HG02588 (cell line): Measurements from ENCODE around the gene LDB3.

Experiments
- ATAC-seq: cut with Tn5 transposase; IDR thresholded peaks from one replicate; pipeline ENCODE4 v1.9.1; 2021; ENCODE audit warnings: mild to moderate bottlenecking, moderate library complexity; ENCODE audit not compliant: unreplicated experiment

The LDB3 gene

GRCh38 chr10:86651021-86651471, 17.3 kb upstream of the LDB3 start:
- no peak for ATAC-seq

- no peak for ATAC-seq
These were observed 16.5 kb upstream of the LDB3 start for GRCh38 chr10:86651631-86652331.

GRCh38 chr10:86652361-86653202, 15.7 kb upstream of the LDB3 start:
- no peak for ATAC-seq

- no peak for ATAC-seq
These were observed 14.9 kb upstream of the LDB3 start for GRCh38 chr10:86653379-86653778.

GRCh38 chr10:86653987-86654386, 14.3 kb upstream of the LDB3 start:
- no peak for ATAC-seq

GRCh38 chr10:86654411-86655172, 13.7 kb upstream of the LDB3 start, which contains the start of gene OPN4:
OPN4 (plus strand) TSS chr10:86654547; CDS start chr10:86654784, 237 bp downstream.
- no peak for ATAC-seq

- no peak for ATAC-seq
These were observed 13.2 kb upstream of the LDB3 start for GRCh38 chr10:86655173-86655540.

GRCh38 chr10:86655596-86655995, 12.7 kb upstream of the LDB3 start:
- no peak for ATAC-seq

- no peak for ATAC-seq
These were observed 11.3 kb upstream of the LDB3 start for GRCh38 chr10:86657011-86657395.

- ATAC-seq, result no peak
These were observed 10.8 kb upstream of the LDB3 start for GRCh38 chr10:86657396-86658011.

- no peak for ATAC-seq
These were observed 10.0 kb upstream of the LDB3 start for GRCh38 chr10:86658261-86658741.

- no peak for ATAC-seq
These were observed 9.6 kb upstream of the LDB3 start for GRCh38 chr10:86658751-86659150.

- ATAC-seq, result no peak
These were observed 9.1 kb upstream of the LDB3 start for GRCh38 chr10:86659161-86659691.

GRCh38 chr10:86659721-86660453, 8.4 kb upstream of the LDB3 start:
- ATAC-seq, result no peak

- ATAC-seq, result no peak
These were observed 6.9 kb upstream of the LDB3 start for GRCh38 chr10:86661161-86662025.

- ATAC-seq, result no peak
These were observed 5.9 kb upstream of the LDB3 start for GRCh38 chr10:86662186-86663045.

- ATAC-seq, result no peak
These were observed 5.3 kb upstream of the LDB3 start for GRCh38 chr10:86663046-86663345.
